Breast epithelium (tissue), 3 donors: ENCODE data around the gene EIF3L.

Source experiments
- POLR2A ChIP-seq: fragments of 450-650 bp; IDR thresholded peaks from one replicate; pipeline ENCODE4 v1.6.1; 2016; ENCODE audit warnings: antibody characterized with exemption, mild to moderate bottlenecking, moderate library complexity
- POLR2AphosphoS5 ChIP-seq, 3 donors: sonication (generic); formaldehyde crosslinking; IDR thresholded peaks; one replicate each; pipeline ENCODE4 v1.6.1; 2017; ENCODE audit warnings: antibody characterized with exemption in 3 of 3
- TF ChIP-seq, protein P1 (sequence below), 3 donors: fragments of 450-650 bp; IDR thresholded peaks; one replicate each; pipeline ENCODE4 v1.5.1; 2016 to 2017; ENCODE audit warnings: antibody characterized with exemption in 3 of 3, mild to moderate bottlenecking in 3 of 3, moderate library complexity in 3 of 3

DNA sequence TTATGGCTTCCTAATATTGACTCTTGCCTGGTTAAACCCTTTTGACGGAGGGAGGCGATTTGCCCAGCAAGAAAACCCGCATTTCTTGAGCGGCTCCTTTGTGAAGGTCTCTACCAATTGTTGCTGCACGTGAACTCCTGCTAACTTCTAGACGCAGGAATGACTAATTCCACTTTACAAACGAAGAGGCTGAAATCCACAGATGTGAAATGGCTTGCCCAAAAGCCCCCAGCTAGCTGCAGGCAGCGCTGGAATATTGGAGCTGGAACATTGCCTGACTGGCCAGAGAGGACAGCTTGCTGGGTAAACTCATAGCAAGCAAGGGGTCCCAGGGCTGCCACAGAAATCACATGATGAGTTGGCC lies 40.9 kb upstream of the EIF3L start:
- TF ChIP-seq POLR2A, result no peak
- TF ChIP-seq, protein P1, sequence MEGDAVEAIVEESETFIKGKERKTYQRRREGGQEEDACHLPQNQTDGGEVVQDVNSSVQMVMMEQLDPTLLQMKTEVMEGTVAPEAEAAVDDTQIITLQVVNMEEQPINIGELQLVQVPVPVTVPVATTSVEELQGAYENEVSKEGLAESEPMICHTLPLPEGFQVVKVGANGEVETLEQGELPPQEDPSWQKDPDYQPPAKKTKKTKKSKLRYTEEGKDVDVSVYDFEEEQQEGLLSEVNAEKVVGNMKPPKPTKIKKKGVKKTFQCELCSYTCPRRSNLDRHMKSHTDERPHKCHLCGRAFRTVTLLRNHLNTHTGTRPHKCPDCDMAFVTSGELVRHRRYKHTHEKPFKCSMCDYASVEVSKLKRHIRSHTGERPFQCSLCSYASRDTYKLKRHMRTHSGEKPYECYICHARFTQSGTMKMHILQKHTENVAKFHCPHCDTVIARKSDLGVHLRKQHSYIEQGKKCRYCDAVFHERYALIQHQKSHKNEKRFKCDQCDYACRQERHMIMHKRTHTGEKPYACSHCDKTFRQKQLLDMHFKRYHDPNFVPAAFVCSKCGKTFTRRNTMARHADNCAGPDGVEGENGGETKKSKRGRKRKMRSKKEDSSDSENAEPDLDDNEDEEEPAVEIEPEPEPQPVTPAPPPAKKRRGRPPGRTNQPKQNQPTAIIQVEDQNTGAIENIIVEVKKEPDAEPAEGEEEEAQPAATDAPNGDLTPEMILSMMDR (IDR thresholded peaks at IDR 0.05), result no peak
- TF ChIP-seq POLR2AphosphoS5 (IDR thresholded peaks at IDR 0.05), result no peak
